Muscle layer of colon (tissue), 2 donors: ENCODE results near the gene MTNR1B.

Source experiments
- H3K27ac ChIP-seq: one replicate; pipeline ENCODE4 v1.7.0; 2013; ENCODE audit warnings: low read depth, mild to moderate bottlenecking, low read length, moderate library complexity
- H3K27me3 ChIP-seq, 2 donors: one replicate each; pipeline ENCODE4 v1.7.0; 2013; ENCODE audit warnings: low read length in 2 of 2, mild to moderate bottlenecking in 2 of 2; ENCODE audit not compliant: insufficient read depth in 2 of 2, control insufficient read depth in 1 of 2
- H3K36me3 ChIP-seq: one replicate; pipeline ENCODE4 v1.7.0; 2013; ENCODE audit warnings: mild to moderate bottlenecking, low read length; ENCODE audit not compliant: insufficient read depth
- H3K4me1 ChIP-seq: one replicate; pipeline ENCODE4 v1.7.0; 2013; ENCODE audit warnings: mild to moderate bottlenecking, low read length; ENCODE audit not compliant: insufficient read depth
- H3K4me3 ChIP-seq, 2 donors: one replicate each; pipeline ENCODE4 v1.7.0; 2013; ENCODE audit warnings: low read length in 2 of 2, low read depth in 1 of 2, mild to moderate bottlenecking in 1 of 2, moderate library complexity in 1 of 2
- H3K9ac ChIP-seq: one replicate; pipeline ENCODE4 v1.7.0; 2013; ENCODE audit warnings: low read length
- H3K9me3 ChIP-seq: one replicate; pipeline ENCODE4 v1.7.0; 2013; ENCODE audit warnings: mild to moderate bottlenecking, low read length
- donor health status: abdominal sarcoma.
- donor health status: Adenocarcinoma of cecum.

Gene MTNR1B

DNA sequence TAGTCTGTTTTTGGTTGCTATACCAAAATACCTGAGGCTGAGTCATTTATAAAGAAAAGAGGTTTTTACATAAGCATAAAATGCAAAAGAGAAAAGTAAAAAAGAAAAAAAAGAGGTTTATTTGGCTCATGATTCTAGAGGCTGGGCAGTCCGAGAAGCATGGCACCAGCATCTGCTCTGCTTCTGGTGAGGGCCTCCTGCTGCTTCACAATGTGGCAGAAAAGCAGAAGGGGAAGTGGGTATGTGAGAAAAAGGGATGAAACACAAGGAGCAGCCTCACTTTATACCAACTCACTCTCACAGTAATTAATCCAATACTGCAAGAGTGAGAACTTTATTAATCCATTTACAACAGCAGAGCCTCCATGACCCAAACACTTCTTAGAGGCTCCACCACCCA is 47.1 kb downstream of the MTNR1B start:
- H3K9ac ChIP-seq, result no peak overlapping the region
- H3K4me1 ChIP-seq, result no peaks in the 10 kb centered on the region
- H3K4me3 ChIP-seq, result no peak overlapping the region
- no peaks in the 10 kb centered on the region for H3K27me3 ChIP-seq
- no peak overlapping the region for H3K27ac ChIP-seq
- H3K36me3 ChIP-seq, result no peaks in the 10 kb centered on the region
- H3K9me3 ChIP-seq, result no peaks in the 10 kb centered on the region

DNA sequence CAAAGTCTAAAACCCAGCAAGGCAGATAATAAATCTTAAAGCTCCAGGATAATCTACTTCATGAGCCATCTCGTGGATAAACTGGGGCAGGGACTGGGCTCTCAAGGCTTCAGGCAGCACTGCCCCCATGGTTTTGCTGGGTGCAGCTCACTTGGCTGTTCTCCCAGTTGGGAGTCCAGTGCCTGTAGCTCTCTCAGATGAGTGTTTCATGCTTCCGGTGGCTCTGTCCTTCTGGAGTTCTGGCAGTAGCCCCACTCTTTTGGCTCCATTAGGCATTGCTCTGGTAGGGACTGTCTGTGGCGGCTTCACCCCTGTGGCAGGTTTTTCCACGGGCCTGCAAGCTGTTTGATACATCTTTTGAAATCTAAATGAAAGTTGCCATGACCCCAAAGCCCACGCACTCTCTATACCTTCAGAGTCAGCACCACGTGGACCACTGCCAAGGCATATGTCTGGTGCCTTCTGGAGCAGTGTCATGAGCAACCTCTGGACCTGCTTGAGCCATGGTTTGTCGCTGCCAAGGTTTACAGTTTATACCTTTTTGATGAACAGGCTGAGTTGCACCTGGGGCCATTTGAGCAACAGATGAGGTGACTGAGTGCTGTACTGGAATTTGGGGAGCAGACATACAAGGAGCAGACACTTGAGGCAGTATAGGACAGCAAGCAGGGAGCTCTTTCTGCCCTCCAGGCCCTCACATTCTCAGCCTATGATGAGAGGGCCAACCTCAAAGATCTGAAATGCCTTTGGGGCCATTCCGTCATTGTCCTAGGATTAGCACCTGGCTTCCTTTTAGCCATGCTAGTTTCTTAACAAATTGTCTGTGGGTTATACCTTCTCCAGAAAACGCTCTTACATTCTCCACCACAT is 48.6 kb downstream of the MTNR1B start:
- H3K9me3 ChIP-seq, result no peaks in the 10 kb centered on the region

DNA sequence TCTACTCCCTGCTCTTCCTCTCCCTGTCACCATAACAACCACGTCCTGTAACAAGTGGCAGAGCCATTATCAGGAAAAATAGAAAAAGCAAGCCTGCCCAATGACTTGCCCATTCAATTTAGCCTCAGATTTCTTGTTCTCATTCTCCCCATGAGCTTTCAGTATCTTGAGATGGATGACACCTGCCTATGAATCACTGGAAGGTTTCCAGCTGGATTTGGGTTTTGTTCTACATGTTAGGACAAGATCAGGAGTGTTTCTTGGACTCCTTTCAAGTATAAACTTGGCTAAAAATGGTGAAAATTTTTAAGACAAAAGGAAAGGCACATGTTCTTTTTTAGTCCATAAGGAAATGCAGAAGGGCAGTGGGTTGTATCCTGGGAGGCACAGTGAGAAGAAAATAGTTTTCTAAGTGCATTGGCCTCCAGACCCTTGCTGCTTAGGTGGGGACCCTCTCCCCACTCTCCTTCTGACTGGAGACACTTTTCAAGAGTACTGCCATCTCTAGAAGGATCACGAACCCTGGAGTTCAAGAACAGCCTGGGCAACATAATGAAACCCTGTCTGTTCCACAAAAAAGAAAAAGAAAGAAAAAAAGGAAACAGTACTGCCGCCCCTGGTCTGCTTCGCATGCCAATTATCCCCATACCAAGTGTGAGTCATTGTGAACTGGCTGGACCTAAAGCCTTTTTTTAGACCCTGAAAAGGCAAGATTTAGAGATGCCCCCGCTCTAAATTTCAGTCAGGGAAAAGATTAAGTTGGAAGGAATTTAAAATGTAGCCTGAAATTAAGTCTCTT is 51.0 kb downstream of the MTNR1B start:
- Histone ChIP-seq H3K4me3 (no peak overlapping the region), H3K27ac (no peak overlapping the region), H3K9ac (no peak overlapping the region), H3K4me1 (no peaks in the 10 kb centered on the region), H3K36me3 (no peaks in the 10 kb centered on the region), H3K27me3 (no peaks in the 10 kb centered on the region), H3K9me3 (no peaks in the 10 kb centered on the region)

More for the DNA sequence above, 48.6 kb downstream of the MTNR1B start:
- Histone ChIP-seq H3K9ac (no peak overlapping the region), H3K4me1 (no peaks in the 10 kb centered on the region), H3K27me3 (no peaks in the 10 kb centered on the region), H3K27ac (no peak overlapping the region), H3K36me3 (no peaks in the 10 kb centered on the region), H3K4me3 (no peak overlapping the region)

DNA sequence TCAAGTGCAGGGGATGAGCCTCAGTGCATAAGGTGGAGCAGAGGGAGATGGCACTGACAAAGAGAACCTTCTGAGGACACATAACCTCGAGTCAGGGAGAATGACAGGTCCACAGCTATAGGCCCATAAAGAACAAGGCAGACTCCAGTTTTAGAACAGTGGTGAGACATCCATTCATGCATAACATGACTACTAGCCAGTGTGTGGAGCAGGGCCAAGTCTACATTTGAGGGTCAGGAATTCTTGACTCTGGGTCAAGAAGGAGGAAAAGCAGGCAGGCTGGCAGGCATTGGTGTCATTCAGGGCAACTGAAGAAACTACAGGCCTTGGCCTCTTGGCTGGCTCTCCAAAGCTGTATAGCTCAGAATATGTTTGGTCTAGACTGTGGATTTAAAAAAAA is 54.9 kb downstream of the MTNR1B start:
- no peaks in the 10 kb centered on the region for H3K36me3 ChIP-seq
- no peak overlapping the region for H3K4me3 ChIP-seq
- no peak overlapping the region for H3K9ac ChIP-seq
- no peaks in the 10 kb centered on the region for H3K9me3 ChIP-seq
- no peak overlapping the region for H3K27ac ChIP-seq
- H3K4me1 ChIP-seq, result no peaks in the 10 kb centered on the region
- H3K27me3 ChIP-seq, result no peaks in the 10 kb centered on the region

DNA sequence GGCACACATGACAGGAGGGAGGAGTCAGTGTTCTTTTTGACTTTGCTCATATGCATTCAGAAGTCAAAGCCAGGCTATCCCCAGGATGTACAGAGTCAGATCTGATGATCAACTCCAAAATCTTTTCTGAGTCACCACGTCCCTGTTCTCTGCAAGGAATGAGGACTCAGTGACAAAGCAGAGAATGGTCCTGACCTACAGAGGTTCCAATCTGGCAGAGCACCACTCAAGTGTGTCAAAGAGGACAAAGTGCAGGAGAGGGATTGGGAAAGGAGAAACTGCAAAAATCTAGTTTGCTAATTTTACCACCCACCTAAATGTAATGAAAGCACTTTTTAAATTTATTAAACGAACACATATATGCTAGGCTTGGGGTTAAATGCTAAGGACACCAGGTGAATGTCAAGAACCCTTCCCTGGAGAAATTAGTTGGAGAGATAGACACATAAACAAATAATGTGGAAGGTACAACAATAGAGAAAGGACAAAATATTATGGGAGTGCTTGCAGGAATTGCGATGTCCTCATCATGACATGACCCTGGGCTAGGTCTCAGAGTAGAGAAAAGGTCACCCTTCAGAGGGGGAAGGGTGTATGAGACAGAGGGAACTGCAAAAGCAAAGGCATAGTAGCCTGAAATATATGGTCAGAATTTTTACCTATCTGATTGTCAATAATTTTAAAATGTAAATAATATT is 56.3 kb downstream of the MTNR1B start:
- H3K27ac ChIP-seq, result no peak overlapping the region
- H3K27me3 ChIP-seq, result no peaks in the 10 kb centered on the region
- no peak overlapping the region for H3K4me3 ChIP-seq
- no peak overlapping the region for H3K9ac ChIP-seq
- no peaks in the 10 kb centered on the region for H3K9me3 ChIP-seq
- no peaks in the 10 kb centered on the region for H3K36me3 ChIP-seq
- H3K4me1 ChIP-seq, result no peaks in the 10 kb centered on the region

DNA sequence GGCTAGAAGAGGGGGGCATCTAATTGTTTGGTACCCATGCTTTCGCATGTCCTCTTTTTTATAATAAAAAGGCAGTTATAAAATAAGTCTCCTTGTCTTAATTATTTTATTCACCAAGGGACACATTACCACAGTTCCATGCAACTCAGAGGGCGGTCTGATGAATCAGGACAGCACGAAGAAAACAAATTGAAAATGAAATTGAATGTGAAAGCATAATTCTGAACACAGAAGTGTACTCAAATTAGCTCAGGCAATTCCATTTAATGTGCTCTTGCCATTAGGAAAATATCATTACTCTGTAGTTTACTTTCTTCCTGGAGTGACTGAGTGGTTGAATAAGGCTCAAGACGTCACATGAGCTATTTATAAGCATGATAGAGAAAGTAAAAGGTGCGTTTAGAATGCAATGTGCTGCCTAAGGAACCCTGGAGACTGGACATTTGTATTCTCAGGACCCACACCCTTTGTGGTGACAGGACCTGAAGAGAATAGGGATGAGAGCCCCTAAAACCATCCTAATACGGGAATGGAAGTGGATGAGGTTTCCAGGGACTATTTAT is 59.6 kb downstream of the MTNR1B start:
- Histone ChIP-seq H3K9ac (no peak overlapping the region), H3K27ac (no peak overlapping the region), H3K4me3 (no peak overlapping the region), H3K36me3 (no peaks in the 10 kb centered on the region), H3K9me3 (no peaks in the 10 kb centered on the region), H3K27me3 (no peaks in the 10 kb centered on the region), H3K4me1 (no peaks in the 10 kb centered on the region)

DNA sequence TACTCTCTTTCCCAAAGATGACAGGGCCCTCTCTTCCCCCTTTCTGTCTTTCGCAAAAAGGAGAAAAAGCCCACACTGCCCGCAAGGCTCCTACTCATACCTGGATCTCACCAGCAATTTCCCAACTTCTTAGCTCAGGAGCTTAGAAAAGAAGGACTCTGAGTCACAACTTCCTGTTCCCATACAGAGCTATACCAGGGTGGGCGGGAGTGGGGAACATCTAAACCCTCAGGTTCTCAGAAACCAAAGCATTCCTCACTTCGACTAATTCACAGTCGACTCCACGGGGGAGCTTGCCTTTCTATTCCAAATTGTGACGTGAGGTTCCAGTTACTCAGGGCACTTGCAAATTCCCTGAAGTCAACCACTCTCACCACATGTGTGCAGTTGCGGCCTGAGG is 61.9 kb downstream of the MTNR1B start:
- no peak overlapping the region for H3K27ac ChIP-seq
- H3K9ac ChIP-seq, result no peak overlapping the region
- no peaks in the 10 kb centered on the region for H3K4me1 ChIP-seq
- no peaks in the 10 kb centered on the region for H3K27me3 ChIP-seq
- H3K9me3 ChIP-seq, result no peaks in the 10 kb centered on the region
- H3K36me3 ChIP-seq, result no peaks in the 10 kb centered on the region
- H3K4me3 ChIP-seq, result no peak overlapping the region
